ENCODE data around the gene LRPAP1. TPM values are rescaled to one million over a fixed set of nuclear protein-coding genes. Genes with fewer than 3 reads are reported as not detected.

Gene LRPAP1
- polyA plus RNA-seq, 1 of the 3 experiments (the other 2 are of a cell fraction), result 209 TPM

DNA sequence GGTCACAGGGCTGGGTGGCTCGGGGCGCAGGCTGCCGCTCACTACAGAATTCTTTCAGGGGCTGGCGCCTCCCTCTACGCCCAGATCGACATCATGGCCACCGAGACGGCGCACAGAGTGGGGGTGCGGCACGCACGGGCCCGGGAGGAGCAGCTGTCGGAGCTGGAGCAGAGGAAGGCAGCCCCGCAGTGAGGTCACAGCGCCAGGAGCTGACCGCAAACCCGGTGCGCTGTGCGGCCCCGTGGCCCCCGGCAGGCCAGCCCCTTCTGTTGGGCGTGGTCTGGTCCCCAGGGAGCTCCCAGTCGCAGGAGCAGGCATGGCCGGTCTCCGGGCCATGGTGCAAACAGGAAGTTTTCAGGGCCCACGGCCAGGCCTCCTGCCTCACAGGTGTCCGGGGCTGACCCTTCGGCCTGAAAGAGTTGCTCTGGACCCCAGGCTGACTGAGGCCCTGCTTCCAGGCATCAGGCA lies 31.6 kb downstream of the LRPAP1 start (continued):
- TF ChIP-seq, protein P1, sequence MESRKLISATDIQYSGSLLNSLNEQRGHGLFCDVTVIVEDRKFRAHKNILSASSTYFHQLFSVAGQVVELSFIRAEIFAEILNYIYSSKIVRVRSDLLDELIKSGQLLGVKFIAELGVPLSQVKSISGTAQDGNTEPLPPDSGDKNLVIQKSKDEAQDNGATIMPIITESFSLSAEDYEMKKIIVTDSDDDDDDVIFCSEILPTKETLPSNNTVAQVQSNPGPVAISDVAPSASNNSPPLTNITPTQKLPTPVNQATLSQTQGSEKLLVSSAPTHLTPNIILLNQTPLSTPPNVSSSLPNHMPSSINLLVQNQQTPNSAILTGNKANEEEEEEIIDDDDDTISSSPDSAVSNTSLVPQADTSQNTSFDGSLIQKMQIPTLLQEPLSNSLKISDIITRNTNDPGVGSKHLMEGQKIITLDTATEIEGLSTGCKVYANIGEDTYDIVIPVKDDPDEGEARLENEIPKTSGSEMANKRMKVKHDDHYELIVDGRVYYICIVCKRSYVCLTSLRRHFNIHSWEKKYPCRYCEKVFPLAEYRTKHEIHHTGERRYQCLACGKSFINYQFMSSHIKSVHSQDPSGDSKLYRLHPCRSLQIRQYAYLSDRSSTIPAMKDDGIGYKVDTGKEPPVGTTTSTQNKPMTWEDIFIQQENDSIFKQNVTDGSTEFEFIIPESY (IDR thresholded peaks at IDR 0.05; ENCODE audit: borderline replicate concordance, low read depth), result no peak
- TF ChIP-seq MXI1 (IDR thresholded peaks at IDR 0.05; ENCODE audit: low read depth, low read length) (no peak), USF2 (IDR thresholded peaks at IDR 0.05; ENCODE audit: borderline replicate concordance, low read depth, low read length) (no peak), TEAD4 (IDR thresholded peaks at IDR 0.05; ENCODE audit: borderline replicate concordance, insufficient read depth) (no peak)

DNA sequence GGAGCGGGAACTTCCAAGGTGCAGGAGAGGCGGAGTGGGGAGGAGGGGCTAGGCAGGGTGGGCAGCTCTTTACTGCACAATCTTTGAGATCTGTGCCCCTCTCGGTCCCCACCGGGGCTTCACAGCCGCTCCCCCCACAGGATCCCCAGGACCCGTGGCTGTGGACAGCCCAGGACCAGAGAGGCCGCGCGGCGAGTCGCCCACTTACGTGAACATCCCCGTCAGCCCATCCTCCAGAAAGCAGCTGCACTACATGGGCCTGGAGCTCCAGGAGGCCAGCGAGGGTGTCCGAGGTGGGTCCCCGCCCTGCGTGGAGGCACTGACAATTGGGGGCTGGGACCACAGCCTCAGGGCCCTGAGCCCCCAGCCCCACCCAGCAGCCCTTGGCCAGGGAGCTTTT lies 32.1 kb downstream of the LRPAP1 start:
- no peak for DNase-seq
- TF ChIP-seq, protein P2, sequence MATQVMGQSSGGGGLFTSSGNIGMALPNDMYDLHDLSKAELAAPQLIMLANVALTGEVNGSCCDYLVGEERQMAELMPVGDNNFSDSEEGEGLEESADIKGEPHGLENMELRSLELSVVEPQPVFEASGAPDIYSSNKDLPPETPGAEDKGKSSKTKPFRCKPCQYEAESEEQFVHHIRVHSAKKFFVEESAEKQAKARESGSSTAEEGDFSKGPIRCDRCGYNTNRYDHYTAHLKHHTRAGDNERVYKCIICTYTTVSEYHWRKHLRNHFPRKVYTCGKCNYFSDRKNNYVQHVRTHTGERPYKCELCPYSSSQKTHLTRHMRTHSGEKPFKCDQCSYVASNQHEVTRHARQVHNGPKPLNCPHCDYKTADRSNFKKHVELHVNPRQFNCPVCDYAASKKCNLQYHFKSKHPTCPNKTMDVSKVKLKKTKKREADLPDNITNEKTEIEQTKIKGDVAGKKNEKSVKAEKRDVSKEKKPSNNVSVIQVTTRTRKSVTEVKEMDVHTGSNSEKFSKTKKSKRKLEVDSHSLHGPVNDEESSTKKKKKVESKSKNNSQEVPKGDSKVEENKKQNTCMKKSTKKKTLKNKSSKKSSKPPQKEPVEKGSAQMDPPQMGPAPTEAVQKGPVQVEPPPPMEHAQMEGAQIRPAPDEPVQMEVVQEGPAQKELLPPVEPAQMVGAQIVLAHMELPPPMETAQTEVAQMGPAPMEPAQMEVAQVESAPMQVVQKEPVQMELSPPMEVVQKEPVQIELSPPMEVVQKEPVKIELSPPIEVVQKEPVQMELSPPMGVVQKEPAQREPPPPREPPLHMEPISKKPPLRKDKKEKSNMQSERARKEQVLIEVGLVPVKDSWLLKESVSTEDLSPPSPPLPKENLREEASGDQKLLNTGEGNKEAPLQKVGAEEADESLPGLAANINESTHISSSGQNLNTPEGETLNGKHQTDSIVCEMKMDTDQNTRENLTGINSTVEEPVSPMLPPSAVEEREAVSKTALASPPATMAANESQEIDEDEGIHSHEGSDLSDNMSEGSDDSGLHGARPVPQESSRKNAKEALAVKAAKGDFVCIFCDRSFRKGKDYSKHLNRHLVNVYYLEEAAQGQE (IDR thresholded peaks at IDR 0.05; ENCODE audit: low read depth, low read length), result no peak
- no peak for TF ChIP-seq EP300 (IDR thresholded peaks at IDR 0.05; ENCODE audit: borderline replicate concordance in 1 of 2, low read depth in 1 of 2, low read length in 1 of 2)
- no peak for TF ChIP-seq PBX3 (IDR thresholded peaks at IDR 0.05)
- TF ChIP-seq NFIC (IDR thresholded peaks at IDR 0.05; ENCODE audit: borderline replicate concordance), result no peak
- no peak for TF ChIP-seq RFX5 (IDR thresholded peaks at IDR 0.05; ENCODE audit: low read length)
- TF ChIP-seq RCOR1 (IDR thresholded peaks at IDR 0.05; ENCODE audit: low read length), result no peak
- no peak overlapping the region for H3K27ac ChIP-seq (ENCODE audit: low read depth in 2 of 2, low read length in 1 of 2)
- no peaks in the 10 kb centered on the region for H4K20me1 ChIP-seq (ENCODE audit: insufficient read depth)
- H3K79me2 ChIP-seq (ENCODE audit: insufficient read depth), result no peaks in the 10 kb centered on the region
- H3K4me1 ChIP-seq (ENCODE audit: control insufficient read depth in 1 of 2, insufficient read depth in 2 of 2, low read depth in 1 of 2, low read length in 1 of 2), result no peaks in the 10 kb centered on the region; a peak in 1 of 4 replicates
- CTCF ChIA-PET, result interaction anchor here (1.0 to 3.1 kb wide), 3 partner anchors 15 to 393 kb away, joined by 5 to 14 read pairs (median 10); no protein-coding TSS in a partner anchor
- H3K27me3 ChIP-seq (ENCODE audit: insufficient read depth), result no peaks in the 10 kb centered on the region
- H2AFZ ChIP-seq (ENCODE audit: low read depth), result no peak overlapping the region
- POLR2A ChIA-PET, result no interaction called here
- no peaks in the 10 kb centered on the region for H3K36me3 ChIP-seq (replicated peaks in 1 of 2; ENCODE audit: control insufficient read depth in 1 of 2, insufficient read depth in 2 of 2, low read length in 1 of 2)
- no peaks in the 10 kb centered on the region for H3F3A ChIP-seq (replicated peaks; ENCODE audit: insufficient read depth)
- WGBS (ENCODE audit: low lambda C conversion rate), result 100% methylated on average over 6 of the region's 17 CpGs
- H3K9ac ChIP-seq, result no peak overlapping the region
- H3K9me2 ChIP-seq, result no peaks in the 10 kb centered on the region
- H3K4me3 ChIP-seq (ENCODE audit: low read depth in 2 of 2, low read length in 1 of 2), result no peak overlapping the region
- no peak overlapping the region for H3K4me2 ChIP-seq
- no peaks in the 10 kb centered on the region for H3K9me3 ChIP-seq

Data from SK-N-SH (cell line).